ENCODE data around the gene CREB3L2.

DNA sequence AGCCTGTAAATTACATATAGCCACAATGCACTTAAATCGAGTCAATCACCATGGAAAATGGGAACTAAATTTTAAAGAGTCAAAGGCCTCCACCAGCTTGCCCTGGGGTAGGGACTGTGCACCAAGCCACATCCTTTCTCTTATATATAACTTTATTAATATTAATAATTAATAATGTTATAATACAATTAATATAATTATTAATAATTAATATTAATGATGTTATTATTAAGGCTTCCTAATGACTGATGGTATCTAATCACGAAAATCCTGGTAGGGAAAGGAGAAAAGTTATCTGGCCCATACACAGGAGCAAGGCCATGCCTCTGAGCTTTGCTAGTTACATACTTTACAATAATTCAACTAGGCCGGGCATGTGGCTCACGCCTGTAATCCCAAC, 87.9 kb downstream of the CREB3L2 start:
- TF ChIP-seq, protein P1, sequence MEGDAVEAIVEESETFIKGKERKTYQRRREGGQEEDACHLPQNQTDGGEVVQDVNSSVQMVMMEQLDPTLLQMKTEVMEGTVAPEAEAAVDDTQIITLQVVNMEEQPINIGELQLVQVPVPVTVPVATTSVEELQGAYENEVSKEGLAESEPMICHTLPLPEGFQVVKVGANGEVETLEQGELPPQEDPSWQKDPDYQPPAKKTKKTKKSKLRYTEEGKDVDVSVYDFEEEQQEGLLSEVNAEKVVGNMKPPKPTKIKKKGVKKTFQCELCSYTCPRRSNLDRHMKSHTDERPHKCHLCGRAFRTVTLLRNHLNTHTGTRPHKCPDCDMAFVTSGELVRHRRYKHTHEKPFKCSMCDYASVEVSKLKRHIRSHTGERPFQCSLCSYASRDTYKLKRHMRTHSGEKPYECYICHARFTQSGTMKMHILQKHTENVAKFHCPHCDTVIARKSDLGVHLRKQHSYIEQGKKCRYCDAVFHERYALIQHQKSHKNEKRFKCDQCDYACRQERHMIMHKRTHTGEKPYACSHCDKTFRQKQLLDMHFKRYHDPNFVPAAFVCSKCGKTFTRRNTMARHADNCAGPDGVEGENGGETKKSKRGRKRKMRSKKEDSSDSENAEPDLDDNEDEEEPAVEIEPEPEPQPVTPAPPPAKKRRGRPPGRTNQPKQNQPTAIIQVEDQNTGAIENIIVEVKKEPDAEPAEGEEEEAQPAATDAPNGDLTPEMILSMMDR (IDR thresholded peaks at IDR 0.05): no peak
- no peak for TF ChIP-seq EZH2 (IDR thresholded peaks at IDR 0.05; ENCODE audit: borderline replicate concordance, insufficient read depth, low read depth, low read length, poor library complexity, severe bottlenecking)

Data from B cell (primary cell).